ENCODE measurements around the gene PECR. TPM values are rescaled to one million over a fixed set of nuclear protein-coding genes. Genes with fewer than 3 reads are reported as not detected.
"Not testable (repeated sequence)": the region's sequence is repeated elsewhere in the genome, so short reads cannot be mapped to it uniquely, and the experiment has no call there.

Gene PECR
- total RNA-seq, 2 experiments from 2014 or later: 17.0 to 20.8 TPM

GRCh38 chr2:216086207-216086893 is 4.7 kb upstream of the PECR start:
- POLR2A ChIA-PET: no interaction called here

GRCh38 chr2:216084547-216084946 is 2.9 kb upstream of the PECR start:
- Mint-ChIP-seq H3K27ac (peak overlapping the region; percentile 95), H3K4me3 (peak overlapping the region; percentile 55), H3K4me1 (peaks cover 63% of the 10 kb centered on the region), H3K27me3 (no peaks in the 10 kb centered on the region), H3K36me3 (ENCODE audit: low read depth) (no peaks in the 10 kb centered on the region), H3K9me3 (ENCODE audit: low read depth) (no peaks in the 10 kb centered on the region)
- POLR2A ChIA-PET: interaction anchor here (0.5 to 1.2 kb wide), 4 partner anchors 24 to 327 kb away, joined by 3 read pairs; partner anchors contain the start of gene SMARCAL1
- DNase-seq (peak; percentile 42), ATAC-seq (peak; percentile 20)
- CTCF ChIA-PET: interaction anchor here (0.6 to 6.3 kb wide), 8 partner anchors 17 to 225 kb away, joined by 3 to 48 read pairs (median 3); partner anchors contain the start of gene XRCC5
- intact Hi-C loops (cut with DNase I, micrococcal nuclease): loop anchor here in 1 of 2 experiments (5.0 kb wide), 1 partner anchor 52 kb away; no protein-coding TSS in a partner anchor

More at GRCh38 chr2:216086207-216086893, 4.7 kb upstream of the PECR start:
- H3K4me1 Mint-ChIP-seq: peaks cover 67% of the 10 kb centered on the region
- ATAC-seq (no peak), DNase-seq (no peak)
- no peaks in the 10 kb centered on the region for H3K9me3 Mint-ChIP-seq (ENCODE audit: low read depth)
- H3K36me3 Mint-ChIP-seq (ENCODE audit: low read depth): no peaks in the 10 kb centered on the region
- H3K4me3 Mint-ChIP-seq: no peak overlapping the region
- H3K27me3 Mint-ChIP-seq: no peaks in the 10 kb centered on the region
- peak overlapping the region; percentile 55 for H3K27ac Mint-ChIP-seq
- intact Hi-C loops (cut with DNase I, micrococcal nuclease): no loop called here
- CTCF ChIA-PET: interaction anchor here (0.7 to 6.3 kb wide), 3 partner anchors 24 to 63 kb away, joined by 3 to 48 read pairs (median 3); partner anchors contain the start of gene XRCC5

- intact Hi-C loops (cut with DNase I, micrococcal nuclease): loop anchor here in 1 of 2 experiments (5.0 kb wide), 1 partner anchor 51 kb away; no protein-coding TSS in a partner anchor
- H3K9me3 Mint-ChIP-seq (ENCODE audit: low read depth): no peaks in the 10 kb centered on the region
- peaks cover 2% of the 10 kb centered on the region for H3K36me3 Mint-ChIP-seq (ENCODE audit: low read depth)
- peak; percentile 23 for DNase-seq
- CTCF ChIA-PET: interaction anchor here (0.5 to 6.3 kb wide), 9 partner anchors 10 to 226 kb away, joined by 3 to 48 read pairs (median 3); partner anchors contain the start of gene XRCC5
- POLR2A ChIA-PET: interaction anchor here (0.6 to 1.2 kb wide), 5 partner anchors 11 to 328 kb away, joined by 3 to 4 read pairs (median 3); partner anchors contain the start of gene SMARCAL1
- peak overlapping the region; percentile 55 for H3K4me3 Mint-ChIP-seq
- H3K4me1 Mint-ChIP-seq: peaks cover 62% of the 10 kb centered on the region
- H3K27me3 Mint-ChIP-seq: no peaks in the 10 kb centered on the region
- peak overlapping the region; percentile 95 for H3K27ac Mint-ChIP-seq
- no peak for ATAC-seq
Observed at GRCh38 chr2:216083464-216084281, 2.1 kb upstream of the PECR start.

- ChIA-PET POLR2A (interaction anchor here (0.7 kb wide), 1 partner anchor 32 kb away, joined by 9 read pairs; no protein-coding TSS in a partner anchor), CTCF (interaction anchor here (6.3 kb wide), 1 partner anchor 28 kb away, joined by 48 read pairs; the partner anchor contains the start of gene XRCC5)
- intact Hi-C loops (cut with DNase I, micrococcal nuclease): loop anchor here in 1 of 2 experiments (5.0 kb wide), 1 partner anchor 51 kb away; no protein-coding TSS in a partner anchor
- Mint-ChIP-seq H3K27me3 (no peaks in the 10 kb centered on the region), H3K36me3 (ENCODE audit: low read depth) (peaks cover 2% of the 10 kb centered on the region), H3K4me3 (peak overlapping the region; percentile 81), H3K4me1 (peaks cover 63% of the 10 kb centered on the region), H3K27ac (peak overlapping the region; percentile 81), H3K9me3 (ENCODE audit: low read depth) (no peaks in the 10 kb centered on the region)
- DNase-seq (peak; percentile 35), ATAC-seq (no peak)
Observed at GRCh38 chr2:216082805-216083204, 1.2 kb upstream of the PECR start.

GRCh38 chr2:216082117-216082711 is 605 bp upstream of the PECR start:
- ChIA-PET CTCF (interaction anchor here (0.6 to 6.3 kb wide), 11 partner anchors 11 to 332 kb away, joined by 3 to 48 read pairs (median 4); partner anchors contain the start of gene XRCC5), POLR2A (interaction anchor here (1.1 kb wide), 2 partner anchors 26 to 28 kb away, joined by 3 to 4 read pairs; no protein-coding TSS in a partner anchor)
- no peaks in the 10 kb centered on the region for H3K27me3 Mint-ChIP-seq
- H3K4me3 Mint-ChIP-seq: peak overlapping the region; percentile 81
- intact Hi-C loops (cut with DNase I, micrococcal nuclease): loop anchor here in 1 of 2 experiments (5.0 kb wide), 1 partner anchor 50 kb away; no protein-coding TSS in a partner anchor
- H3K4me1 Mint-ChIP-seq: peaks cover 63% of the 10 kb centered on the region
- DNase-seq (peak; percentile 34), ATAC-seq (no peak)
- no peaks in the 10 kb centered on the region for H3K9me3 Mint-ChIP-seq (ENCODE audit: low read depth)
- H3K27ac Mint-ChIP-seq: peak overlapping the region; percentile 81
- peaks cover 2% of the 10 kb centered on the region for H3K36me3 Mint-ChIP-seq (ENCODE audit: low read depth)

GRCh38 chr2:216081012-216081411 is 597 bp downstream of the PECR start:
- intact Hi-C loops (cut with DNase I, micrococcal nuclease): loop anchor here (1.0 to 5.0 kb wide), 4 partner anchors 28 to 417 kb away; partner anchors contain the start of genes XRCC5 (in 2 of the 2) and RPL37A (in 1 of the 2)
- peaks cover 55% of the 10 kb centered on the region for H3K4me1 Mint-ChIP-seq
- H3K36me3 Mint-ChIP-seq (ENCODE audit: low read depth): peaks cover 2% of the 10 kb centered on the region
- ATAC-seq (peak; percentile 1), DNase-seq (no peak)
- H3K9me3 Mint-ChIP-seq (ENCODE audit: low read depth): no peaks in the 10 kb centered on the region
- ChIA-PET CTCF (interaction anchor here (0.5 to 6.3 kb wide), 9 partner anchors 11 to 222 kb away, joined by 3 to 48 read pairs (median 4); partner anchors contain the start of gene XRCC5), POLR2A (interaction anchor here (1.1 kb wide), 2 partner anchors 27 to 29 kb away, joined by 3 to 4 read pairs; no protein-coding TSS in a partner anchor)
- H3K27ac Mint-ChIP-seq: peak overlapping the region; percentile 81
- H3K27me3 Mint-ChIP-seq: no peaks in the 10 kb centered on the region
- peak overlapping the region; percentile 81 for H3K4me3 Mint-ChIP-seq

- ATAC-seq; POLR2A ChIA-PET; H3K27me3 Mint-ChIP-seq; H3K36me3 Mint-ChIP-seq (ENCODE audit: low read depth); H3K4me3 Mint-ChIP-seq; H3K27ac Mint-ChIP-seq; DNase-seq; H3K9me3 Mint-ChIP-seq (ENCODE audit: low read depth): not testable (repeated sequence)
- CTCF ChIA-PET: interaction anchor here (0.7 to 6.3 kb wide), 2 partner anchors 30 to 34 kb away, joined by 4 to 48 read pairs; partner anchors contain the start of gene XRCC5
- peaks cover 58% of the 10 kb centered on the region for H3K4me1 Mint-ChIP-seq
- intact Hi-C loops (cut with DNase I, micrococcal nuclease): loop anchor here in 1 of 2 experiments (2.0 to 5.0 kb wide), 2 partner anchors 29 to 48 kb away; partner anchors contain the start of gene XRCC5
Observed at GRCh38 chr2:216080048-216080447, 1.6 kb downstream of the PECR start.

- Mint-ChIP-seq H3K4me3 (no peak overlapping the region), H3K36me3 (ENCODE audit: low read depth) (peaks cover 4% of the 10 kb centered on the region)
Observed at GRCh38 chr2:216078776-216079175, 2.8 kb downstream of the PECR start.

GRCh38 chr2:216075510-216076485 is 5.8 kb downstream of the PECR start:
- Mint-ChIP-seq H3K36me3 (ENCODE audit: low read depth) (peaks cover 5% of the 10 kb centered on the region), H3K27ac (no peak overlapping the region), H3K27me3 (no peaks in the 10 kb centered on the region), H3K4me3 (no peak overlapping the region), H3K4me1 (peaks cover 33% of the 10 kb centered on the region), H3K9me3 (ENCODE audit: low read depth) (no peaks in the 10 kb centered on the region)
- DNase-seq (no peak), ATAC-seq (no peak)
- intact Hi-C loops (cut with DNase I, micrococcal nuclease): no loop called here
- ChIA-PET CTCF (interaction anchor here (1.4 to 1.5 kb wide), 2 partner anchors 16 to 34 kb away, joined by 3 to 7 read pairs; no protein-coding TSS in a partner anchor), POLR2A (interaction anchor here (0.6 kb wide), 1 partner anchor 26 kb away, joined by 4 read pairs; no protein-coding TSS in a partner anchor)

More at GRCh38 chr2:216078776-216079175, 2.8 kb downstream of the PECR start:
- DNase-seq (no peak), ATAC-seq (no peak)
- POLR2A ChIA-PET: no interaction called here
- H3K27ac Mint-ChIP-seq: no peak overlapping the region
- CTCF ChIA-PET: no interaction called here
- no peaks in the 10 kb centered on the region for H3K27me3 Mint-ChIP-seq
- peaks cover 57% of the 10 kb centered on the region for H3K4me1 Mint-ChIP-seq
- H3K9me3 Mint-ChIP-seq (ENCODE audit: low read depth): no peaks in the 10 kb centered on the region
- intact Hi-C loops (cut with DNase I, micrococcal nuclease): no loop called here
